ENCODE data around the gene SPN.

The SPN gene

GRCh38 chr16:29644973-29645693 is 17.9 kb upstream of the SPN start:
- no peak for DNase-seq (ENCODE audit: low read depth)
- H3K4me3 ChIP-seq (ENCODE audit: low read depth, low read length), result no peak overlapping the region
- TF ChIP-seq MYC (IDR thresholded peaks at IDR 0.05; ENCODE audit: low read depth, low read length) (no peak), POLR2A (IDR thresholded peaks at IDR 0.05; ENCODE audit: extremely low read depth, insufficient read length) (peak; percentile 22)

GRCh38 chr16:29645694-29646187 is 17.3 kb upstream of the SPN start:
- H3K4me3 ChIP-seq (ENCODE audit: low read depth, low read length), result no peak overlapping the region
- DNase-seq (ENCODE audit: low read depth), result peak; percentile 90
- TF ChIP-seq MAX (IDR thresholded peaks at IDR 0.05; ENCODE audit: low read depth, low read length) (peak; percentile 84), CTCF (IDR thresholded peaks at IDR 0.05; ENCODE audit: low read depth, low read length) (no peak), MYC (IDR thresholded peaks at IDR 0.05; ENCODE audit: low read depth, low read length) (no peak), POLR2A (IDR thresholded peaks at IDR 0.05; ENCODE audit: extremely low read depth, insufficient read length) (no peak)

- TF ChIP-seq CTCF (IDR thresholded peaks at IDR 0.05; ENCODE audit: low read depth, low read length) (no peak), MAX (IDR thresholded peaks at IDR 0.05; ENCODE audit: low read depth, low read length) (no peak), POLR2A (IDR thresholded peaks at IDR 0.05; ENCODE audit: extremely low read depth, insufficient read length) (no peak), MYC (IDR thresholded peaks at IDR 0.05; ENCODE audit: low read depth, low read length) (no peak)
- no peak for DNase-seq (ENCODE audit: low read depth)
These were observed 16.1 kb upstream of the SPN start for GRCh38 chr16:29646947-29647346.

GRCh38 chr16:29649588-29650494 is 13.2 kb upstream of the SPN start:
- peak overlapping the region; percentile 55 for H3K4me3 ChIP-seq (ENCODE audit: low read depth, low read length)
- TF ChIP-seq CTCF (IDR thresholded peaks at IDR 0.05; ENCODE audit: low read depth, low read length) (no peak), POLR2A (IDR thresholded peaks at IDR 0.05; ENCODE audit: extremely low read depth, insufficient read length) (no peak)
- peak; percentile 78 for DNase-seq (ENCODE audit: low read depth)

More at GRCh38 chr16:29646947-29647346, 16.1 kb upstream of the SPN start:
- H3K4me3 ChIP-seq (ENCODE audit: low read depth, low read length), result no peak overlapping the region

- no peak for TF ChIP-seq MAX (IDR thresholded peaks at IDR 0.05; ENCODE audit: low read depth, low read length)
- TF ChIP-seq MYC (IDR thresholded peaks at IDR 0.05; ENCODE audit: low read depth, low read length), result no peak
- TF ChIP-seq POLR2A (IDR thresholded peaks at IDR 0.05; ENCODE audit: extremely low read depth, insufficient read length), result no peak
- no peak for TF ChIP-seq CTCF (IDR thresholded peaks at IDR 0.05; ENCODE audit: low read depth, low read length)
- H3K4me3 ChIP-seq (ENCODE audit: low read depth, low read length), result no peak overlapping the region
- DNase-seq (ENCODE audit: low read depth), result no peak
These were observed 12.3 kb upstream of the SPN start for GRCh38 chr16:29650771-29651170.

- no peak overlapping the region for H3K4me3 ChIP-seq (ENCODE audit: low read depth, low read length)
- no peak for DNase-seq (ENCODE audit: low read depth)
- TF ChIP-seq CTCF (IDR thresholded peaks at IDR 0.05; ENCODE audit: low read depth, low read length) (no peak), MAX (IDR thresholded peaks at IDR 0.05; ENCODE audit: low read depth, low read length) (no peak), POLR2A (IDR thresholded peaks at IDR 0.05; ENCODE audit: extremely low read depth, insufficient read length) (no peak), MYC (IDR thresholded peaks at IDR 0.05; ENCODE audit: low read depth, low read length) (no peak)
These were observed 11.2 kb upstream of the SPN start for GRCh38 chr16:29651774-29652349.

Data from NB4 (cell line).